IMR-90 (cell line): ENCODE data around the gene HDAC7. TPM values are rescaled to one million over a fixed set of nuclear protein-coding genes. Genes with fewer than 3 reads are reported as not detected.

Experiments
- ATAC-seq: fragments of 200-7000 bp; cut with Tn5 transposase; 2 replicates; pipeline ENCODE4 v1.9.1; 2020; ENCODE audit warnings: low read depth, mild to moderate bottlenecking, moderate library complexity
- BruUV-seq: library from RNA; stranded (reverse); fragments of 400-500 nt; replicated peaks from 2 replicates; lab custom pipeline; 2021; lab: Mats Ljungman, UMichigan
- CTCF ChIA-PET: fragments of 300-600 bp; formaldehyde crosslinking; extraction: SDS; loops from one replicate; lab custom pipeline; 2021; ENCODE audit warnings: antibody characterized with exemption; lab: Yijun Ruan, JAX
- POLR2A ChIA-PET: fragments of 300-600 bp; sonication (Branson Sonifier 250); formaldehyde crosslinking; loops from one replicate; lab custom pipeline; 2022; ENCODE audit warnings: antibody characterized with exemption; ENCODE audit not compliant: unreplicated experiment; lab: Charles Lee
- DNase-seq: peaks from one replicate; pipeline ENCODE4 v3.0.0; 2013
- H2AFZ ChIP-seq: replicated peaks from 2 replicates; pipeline ENCODE3; 2013; ENCODE audit warnings: low read length, mild to moderate bottlenecking; ENCODE audit not compliant: poor library complexity
- H2AK5ac ChIP-seq: 2 replicates; pipeline ENCODE4 v1.6.1; 2013; ENCODE audit warnings: low read depth, low read length, inconsistent platforms
- H2AK9ac ChIP-seq: replicated peaks from 2 replicates; pipeline ENCODE3; 2013; ENCODE audit warnings: mild to moderate bottlenecking, low read depth, low read length, moderate library complexity; ENCODE audit not compliant: poor library complexity
- H2BK120ac ChIP-seq: 2 replicates; pipeline ENCODE4 v1.6.1; 2013; ENCODE audit warnings: low read depth, low read length, inconsistent platforms
- H2BK15ac ChIP-seq: 3 replicates; pipeline ENCODE4 v1.6.1; 2013; ENCODE audit warnings: low read depth, low read length, inconsistent platforms
- H2BK20ac ChIP-seq: 2 replicates; pipeline ENCODE4 v1.6.1; 2013; ENCODE audit warnings: low read depth, mild to moderate bottlenecking, inconsistent platforms, low read length, moderate library complexity
- H2BK5ac ChIP-seq: 2 replicates; pipeline ENCODE4 v1.6.1; 2013; ENCODE audit warnings: mild to moderate bottlenecking, low read depth, low read length, inconsistent platforms; ENCODE audit not compliant: poor library complexity, severe bottlenecking
- H3K14ac ChIP-seq: replicated peaks from 2 replicates; pipeline ENCODE4 v1.6.1; 2013; ENCODE audit warnings: low read depth, low read length, inconsistent platforms
- H3K18ac ChIP-seq: 2 replicates; pipeline ENCODE4 v1.6.1; 2013; ENCODE audit warnings: low read depth, low read length, control low read depth
- H3K23ac ChIP-seq: 2 replicates; pipeline ENCODE4 v1.6.1; 2013; ENCODE audit warnings: low read depth, low read length, inconsistent platforms
- H3K27ac ChIP-seq: 2 replicates; pipeline ENCODE4 v1.5.1; 2013; ENCODE audit warnings: mild to moderate bottlenecking, control low read depth, low read length; ENCODE audit not compliant: insufficient read depth
- H3K27me3 ChIP-seq: 2 replicates; pipeline ENCODE4 v1.6.1; 2013; ENCODE audit warnings: low read length; ENCODE audit not compliant: control insufficient read depth, insufficient read depth
- H3K36me3 ChIP-seq: 2 replicates; pipeline ENCODE4 v1.6.1; 2013; ENCODE audit warnings: low read length, mixed read lengths; ENCODE audit not compliant: control insufficient read depth, insufficient read depth
- H3K4ac ChIP-seq: 2 replicates; pipeline ENCODE4 v1.6.1; 2013; ENCODE audit warnings: low read depth, low read length, inconsistent platforms
- H3K4me1 ChIP-seq: 2 replicates; pipeline ENCODE4 v1.6.1; 2013; ENCODE audit warnings: low read length, mixed read lengths; ENCODE audit not compliant: control insufficient read depth, insufficient read depth
- H3K4me2 ChIP-seq: 2 replicates; pipeline ENCODE4 v1.6.1; 2013; ENCODE audit warnings: low read depth, mild to moderate bottlenecking, control low read depth, low read length, moderate library complexity
- H3K4me3 ChIP-seq: 2 replicates; pipeline ENCODE4 v1.5.1; 2013; ENCODE audit warnings: low read depth, mild to moderate bottlenecking, control low read depth, low read length, moderate library complexity; ENCODE audit not compliant: insufficient read depth
- H3K56ac ChIP-seq: 2 replicates; pipeline ENCODE4 v1.6.1; 2013; ENCODE audit warnings: low read length, inconsistent platforms; ENCODE audit not compliant: insufficient read depth; ENCODE audit errors: extremely low read depth
- H3K79me1 ChIP-seq, 2 experiments: 2 replicates each; pipeline ENCODE4 v1.6.1; 2013; ENCODE audit warnings: low read length in 2 of 2, inconsistent platforms in 1 of 2, low read depth in 1 of 2
- H3K9ac ChIP-seq: 2 replicates; pipeline ENCODE4 v1.6.1; 2013; ENCODE audit warnings: low read depth, low read length, control low read depth
- H3K9me1 ChIP-seq: 2 replicates; pipeline ENCODE4 v1.6.1; 2013; ENCODE audit warnings: low read length, inconsistent platforms; ENCODE audit not compliant: insufficient read depth
- H3K9me3 ChIP-seq: 2 replicates; pipeline ENCODE4 v1.6.1; 2013; ENCODE audit warnings: low read length; ENCODE audit not compliant: control insufficient read depth, insufficient read depth
- H4K20me1 ChIP-seq: 2 replicates; pipeline ENCODE4 v1.6.1; 2013; ENCODE audit warnings: low read length, inconsistent platforms; ENCODE audit not compliant: insufficient read depth
- H4K5ac ChIP-seq: 2 replicates; pipeline ENCODE4 v1.6.1; 2013; ENCODE audit warnings: mild to moderate bottlenecking, low read depth, low read length, control low read depth
- H4K8ac ChIP-seq, 2 experiments: 2 replicates each; pipeline ENCODE4 v1.6.1; 2013; ENCODE audit warnings: low read depth in 2 of 2, low read length in 2 of 2, control low read depth in 1 of 2, inconsistent platforms in 1 of 2
- H4K91ac ChIP-seq: 2 replicates; pipeline ENCODE4 v1.6.1; 2013; ENCODE audit warnings: low read depth, low read length, inconsistent platforms; ENCODE audit not compliant: insufficient read depth
- BHLHE40 ChIP-seq: fragments of 150-350 bp; IDR thresholded peaks from 2 replicates; pipeline ENCODE4 v1.6.1; 2016; ENCODE audit warnings: mild to moderate bottlenecking, low read depth, low read length
- RCOR1 ChIP-seq: IDR thresholded peaks from 2 replicates; pipeline ENCODE4 v1.6.1; 2012; ENCODE audit warnings: mild to moderate bottlenecking, low read length, improper control_type of control experiment; ENCODE audit not compliant: insufficient replicate concordance
- SMC3 ChIP-seq: fragments of 150-350 bp; IDR thresholded peaks from 2 replicates; pipeline ENCODE4 v1.6.1; 2016; ENCODE audit warnings: low read depth, mild to moderate bottlenecking, antibody characterized with exemption, low read length, moderate library complexity
- WGBS, 2 experiments: methylation state at CpG; one replicate each; pipeline versions ENCODE4 v1.1.5 to v1.1.7; 2013; ENCODE audit warnings: missing lambda C conversion rate in 2 of 2; ENCODE audit not compliant: insufficient read length in 1 of 2; ENCODE audit errors: extremely low coverage in 2 of 2; 5-methylcytosine and 5-hydroxymethylcytosine counted together
- dilution Hi-C: fragments of 300-500 bp; cut with HindIII; formaldehyde crosslinking; loops from one replicate; pipeline ENCODE4 v1.14.3; 2018; ENCODE audit warnings: low sequenced_read_pairs; ENCODE audit not compliant: unreplicated experiment
- in situ Hi-C: fragments of 300-500 bp; cut with MboI; formaldehyde crosslinking; loops from 3 replicates; pipeline ENCODE4 v1.14.3; 2019; ENCODE audit warnings: low sequenced_read_pairs, inconsistent platforms, mixed read lengths
- intact Hi-C: fragments of 100-400 bp; cut with micrococcal nuclease; formaldehyde crosslinking; loops from 2 replicates; pipeline ENCODE4 v1.10.0; 2022
- polyA plus RNA-seq, 3 experiments: library from polyadenylated mRNA; depleted of rRNA; stranded (reverse); fragments of >200 nt; gene quantifications; 2 replicates each; pipeline ENCODE4 v1.2.3, GENCODE V29; 2012; ENCODE audit warnings: low replicate concordance in 1 of 3
- total RNA-seq: library from RNA; depleted of rRNA; stranded (reverse); fragments of >200 nt; gene quantifications from 2 replicates; pipeline ENCODE4 v1.2.3, GENCODE V29; 2012

The HDAC7 gene
- total and polyA plus RNA-seq, 2 of the 4 experiments (the other 2 are of a cell fraction): 10.4 to 64.7 TPM

DNA sequence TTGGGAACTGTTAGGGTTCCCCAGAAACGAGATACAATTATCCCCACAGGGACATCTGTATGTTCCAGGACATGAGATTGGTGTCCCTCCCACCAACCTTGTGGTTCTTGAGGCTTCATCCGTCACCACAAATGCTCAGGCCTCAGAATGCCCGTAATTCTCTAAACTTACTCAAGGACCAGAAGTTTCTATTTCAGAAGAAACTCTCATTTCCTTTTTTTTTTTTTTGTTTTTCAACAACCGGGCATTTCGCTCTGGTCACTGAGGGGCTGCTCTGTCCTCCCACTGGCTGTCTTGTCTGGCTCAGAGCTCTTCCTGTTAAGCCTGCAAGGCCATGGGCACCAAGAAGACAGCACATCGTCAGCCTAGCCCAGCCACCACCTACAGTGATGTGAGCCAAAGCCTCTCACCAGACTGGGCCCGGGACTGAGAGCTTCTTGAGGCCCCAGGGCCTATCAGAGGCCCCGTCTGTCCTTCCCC is 48.9 kb upstream of the HDAC7 start:
- H3K4me1 ChIP-seq: peaks cover 18% of the 10 kb centered on the region
- peaks cover 16% of the 10 kb centered on the region for H3K9me1 ChIP-seq
- H4K91ac ChIP-seq: peak overlapping the region; percentile 34
- no peak overlapping the region for H2BK20ac ChIP-seq
- 86% methylated on average over 2 of the region's 8 CpGs; no CpG with 5 or more reads in 1 of the 2 experiments for WGBS, 2 experiments
- no peak overlapping the region for H3K27ac ChIP-seq
- no peak overlapping the region for H3K56ac ChIP-seq
- TF ChIP-seq BHLHE40 (no peak), RCOR1 (no peak), SMC3 (no peak)
- H3K14ac ChIP-seq: 0 out of 2 replicates have a peak overlapping the region, but pooled peaks have one; percentile 15
- H3K9me3 ChIP-seq: no peaks in the 10 kb centered on the region
- H3K36me3 ChIP-seq: no peaks in the 10 kb centered on the region
- H3K4ac ChIP-seq: 0 out of 2 replicates have a peak overlapping the region, but pooled peaks have one; percentile 16
- H4K8ac ChIP-seq: no peak overlapping the region; a peak in 1 of 4 replicates
- H3K23ac ChIP-seq: no peak overlapping the region
- H2AK5ac ChIP-seq: peak overlapping the region; percentile 72; the same call in 1 of the 2 replicates
- ChIA-PET POLR2A (no interaction called here), CTCF (no interaction called here)
- no peak overlapping the region for H2BK5ac ChIP-seq
- H3K79me1 ChIP-seq: peaks cover 0 to 12% of the 10 kb centered on the region in 2 experiments; a peak in 2 of 4 replicates
- in situ Hi-C loops (no loop called here), intact Hi-C loops (no loop called here), dilution Hi-C loops (no loop called here)
- no peak for DNase-seq
- ATAC-seq: no peak
- H3K4me2 ChIP-seq: no peak overlapping the region
- peak overlapping the region; percentile 3; the same call in 1 of the 2 replicates for H2BK120ac ChIP-seq
- no TSS peak for BruUV-seq
- no peak overlapping the region for H3K9ac ChIP-seq
- no peak overlapping the region for H2AK9ac ChIP-seq
- H2AFZ ChIP-seq: no peak overlapping the region
- H4K20me1 ChIP-seq: no peaks in the 10 kb centered on the region
- H3K27me3 ChIP-seq: no peaks in the 10 kb centered on the region
- H3K18ac ChIP-seq: no peak overlapping the region
- peak overlapping the region; percentile 64; the same call in 1 of the 3 replicates for H2BK15ac ChIP-seq
- H4K5ac ChIP-seq: no peak overlapping the region
- no peak overlapping the region for H3K4me3 ChIP-seq
